Activated CD8-positive, alpha-beta T cell treated with anti-CD3 and anti-CD28 coated beads for 36 hours (primary cell): ENCODE measurements around the gene TCF7L1. TPM values are rescaled to one million over a fixed set of nuclear protein-coding genes. Genes with fewer than 3 reads are reported as not detected.

Experiments used
- ATAC-seq: fragments of 200-7000 bp; cut with Tn5 transposase; one replicate; pipeline ENCODE4 v1.10.0; 2021; ENCODE audit warnings: mild to moderate bottlenecking, moderate library complexity
- CTCF ChIA-PET: fragments of 350-600 bp; sonication (Branson Sonifier 250); formaldehyde crosslinking; loops from one replicate; lab custom pipeline; 2021; ENCODE audit warnings: antibody characterized with exemption; lab: Charles Lee
- POLR2A ChIA-PET: fragments of 350-600 bp; sonication (Branson Sonifier 250); formaldehyde crosslinking; loops from one replicate; lab custom pipeline; 2021; ENCODE audit warnings: antibody characterized with exemption; lab: Charles Lee
- DNase-seq: peaks from one replicate; pipeline ENCODE4 v3.0.0-alpha.2; 2020
- H3K27ac Mint-ChIP-seq: one replicate; pipeline ENCODE4 v1.8.0; 2021; ENCODE audit warnings: mild to moderate bottlenecking, mixed read lengths
- H3K27me3 Mint-ChIP-seq: one replicate; pipeline ENCODE4 v1.8.0; 2021; ENCODE audit warnings: mixed read lengths
- H3K36me3 Mint-ChIP-seq: one replicate; pipeline ENCODE4 v1.8.0; 2021; ENCODE audit warnings: low read depth, mixed read lengths
- H3K4me1 Mint-ChIP-seq: one replicate; pipeline ENCODE4 v1.8.0; 2021; ENCODE audit warnings: low read depth, mixed read lengths
- H3K4me3 Mint-ChIP-seq: one replicate; pipeline ENCODE4 v1.8.0; 2021; ENCODE audit warnings: mild to moderate bottlenecking, moderate library complexity, mixed read lengths
- H3K9me3 Mint-ChIP-seq: one replicate; pipeline ENCODE4 v1.8.0; 2021; ENCODE audit warnings: mixed read lengths
- intact Hi-C: fragments of 100-400 bp; cut with micrococcal nuclease; formaldehyde crosslinking; loops from one replicate; pipeline ENCODE4 v1.10.0; 2022
- total RNA-seq, 2 experiments: library from RNA; stranded (reverse); gene quantifications; one replicate each; pipeline ENCODE4 v1.2.3, GENCODE V29; 2021
- TF ChIP-seq, protein P1 (sequence below): fragments of 200-600 bp; IDR thresholded peaks from one replicate; pipeline ENCODE4 v1.8.0; 2022; ENCODE audit warnings: antibody characterized with exemption, mild to moderate bottlenecking

TCF7L1 gene
- total RNA-seq, 2 experiments from 2014 or later: not detected

DNA sequence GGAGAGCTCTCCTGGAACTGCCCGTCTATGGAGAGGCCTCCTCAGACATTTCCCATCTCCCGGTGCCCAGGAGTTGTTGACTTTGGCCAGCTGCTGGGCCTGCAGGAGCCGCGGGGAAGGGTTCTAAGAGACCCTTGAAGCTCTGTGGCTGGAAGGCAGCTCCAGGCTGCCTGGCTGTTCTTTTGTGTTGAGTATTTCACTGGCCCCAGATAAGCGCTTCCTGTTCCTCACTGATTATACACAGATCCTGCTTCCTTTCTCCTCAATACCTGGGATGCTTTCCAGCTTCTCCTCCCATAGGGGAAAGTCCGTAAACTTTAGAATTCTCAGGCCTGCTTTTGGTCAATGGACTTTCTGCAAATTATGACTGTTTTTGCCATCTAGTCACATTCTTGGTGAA, 136.8 kb downstream of the TCF7L1 start:
- Mint-ChIP-seq H3K9me3 (no peaks in the 10 kb centered on the region), H3K4me3 (no peak overlapping the region), H3K4me1 (no peaks in the 10 kb centered on the region), H3K27me3 (no peaks in the 10 kb centered on the region), H3K27ac (no peak overlapping the region), H3K36me3 (no peaks in the 10 kb centered on the region)
- CTCF ChIA-PET: interaction anchor here (1.4 to 12.3 kb wide), 4 partner anchors 16 to 204 kb away, joined by 3 to 136 read pairs (median 34); no protein-coding TSS in a partner anchor
- TF ChIP-seq, protein P1, sequence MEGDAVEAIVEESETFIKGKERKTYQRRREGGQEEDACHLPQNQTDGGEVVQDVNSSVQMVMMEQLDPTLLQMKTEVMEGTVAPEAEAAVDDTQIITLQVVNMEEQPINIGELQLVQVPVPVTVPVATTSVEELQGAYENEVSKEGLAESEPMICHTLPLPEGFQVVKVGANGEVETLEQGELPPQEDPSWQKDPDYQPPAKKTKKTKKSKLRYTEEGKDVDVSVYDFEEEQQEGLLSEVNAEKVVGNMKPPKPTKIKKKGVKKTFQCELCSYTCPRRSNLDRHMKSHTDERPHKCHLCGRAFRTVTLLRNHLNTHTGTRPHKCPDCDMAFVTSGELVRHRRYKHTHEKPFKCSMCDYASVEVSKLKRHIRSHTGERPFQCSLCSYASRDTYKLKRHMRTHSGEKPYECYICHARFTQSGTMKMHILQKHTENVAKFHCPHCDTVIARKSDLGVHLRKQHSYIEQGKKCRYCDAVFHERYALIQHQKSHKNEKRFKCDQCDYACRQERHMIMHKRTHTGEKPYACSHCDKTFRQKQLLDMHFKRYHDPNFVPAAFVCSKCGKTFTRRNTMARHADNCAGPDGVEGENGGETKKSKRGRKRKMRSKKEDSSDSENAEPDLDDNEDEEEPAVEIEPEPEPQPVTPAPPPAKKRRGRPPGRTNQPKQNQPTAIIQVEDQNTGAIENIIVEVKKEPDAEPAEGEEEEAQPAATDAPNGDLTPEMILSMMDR: no peak
- ATAC-seq: no peak
- POLR2A ChIA-PET: no interaction called here
- intact Hi-C loops: no loop called here
- no peak for DNase-seq

- TF ChIP-seq, protein P1: no peak
- H3K27ac Mint-ChIP-seq: no peak overlapping the region
- DNase-seq (no peak), ATAC-seq (no peak)
- H3K27me3 Mint-ChIP-seq: no peaks in the 10 kb centered on the region
- no peaks in the 10 kb centered on the region for H3K9me3 Mint-ChIP-seq
- POLR2A ChIA-PET: no interaction called here
- no peaks in the 10 kb centered on the region for H3K4me1 Mint-ChIP-seq
- intact Hi-C loops: no loop called here
- CTCF ChIA-PET: interaction anchor here (1.0 to 12.3 kb wide), 3 partner anchors 13 to 37 kb away, joined by 3 to 136 read pairs (median 64); no protein-coding TSS in a partner anchor
- no peak overlapping the region for H3K4me3 Mint-ChIP-seq
- no peaks in the 10 kb centered on the region for H3K36me3 Mint-ChIP-seq
Measured at GRCh38 chr2:85272357-85272756, 139.2 kb downstream of the TCF7L1 start.

DNA sequence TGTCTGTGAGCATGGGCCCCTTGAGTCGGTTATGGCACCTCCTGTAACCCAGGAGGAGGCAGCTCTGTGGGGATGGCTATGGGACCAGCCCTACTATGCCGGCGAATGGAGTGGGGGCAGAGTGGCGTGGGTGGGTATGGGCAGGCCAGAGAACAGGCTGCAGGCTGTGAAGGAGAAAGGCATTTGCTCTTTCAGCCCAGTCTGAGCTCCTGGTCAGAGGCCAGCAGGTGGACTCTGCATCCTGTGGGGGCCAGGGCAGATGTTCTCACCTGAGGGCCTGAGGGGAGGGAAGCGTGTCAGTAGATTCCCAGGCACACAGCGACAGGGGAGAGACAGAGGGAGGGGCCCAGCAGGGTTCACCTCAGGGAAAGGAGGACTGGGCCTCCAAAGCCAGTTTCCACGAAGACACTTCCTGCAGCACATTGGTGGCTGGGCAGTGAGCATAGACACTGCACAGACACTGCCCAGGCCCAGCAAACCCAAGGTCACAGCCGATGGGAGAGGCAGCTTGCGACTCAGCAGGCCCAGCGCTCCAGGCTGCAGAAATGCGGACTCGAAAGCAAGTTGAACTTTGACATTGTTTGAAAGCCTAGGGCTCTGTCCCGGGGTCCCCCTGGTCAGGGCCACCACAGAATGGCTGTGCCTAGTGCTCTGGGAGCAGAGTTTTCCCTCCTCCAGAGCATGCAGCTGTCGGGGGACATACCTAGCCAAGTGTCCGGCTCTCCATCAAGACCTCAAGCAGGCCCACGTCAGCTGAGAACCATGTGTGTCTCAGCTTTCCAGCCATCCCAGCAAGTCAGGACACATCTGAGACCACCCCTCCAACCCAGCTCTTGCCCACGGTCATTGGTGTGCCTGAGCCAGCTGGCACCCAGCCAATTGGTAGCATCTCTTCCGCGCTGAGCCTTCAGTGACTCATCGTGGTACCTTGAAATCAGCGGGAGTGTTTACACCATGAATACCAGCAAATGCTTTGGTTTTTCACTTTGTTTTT, 140.8 kb downstream of the TCF7L1 start:
- Mint-ChIP-seq H3K4me3 (no peak overlapping the region), H3K36me3 (no peaks in the 10 kb centered on the region), H3K9me3 (no peaks in the 10 kb centered on the region), H3K4me1 (no peaks in the 10 kb centered on the region), H3K27ac (no peak overlapping the region), H3K27me3 (no peaks in the 10 kb centered on the region)
- intact Hi-C loops: no loop called here
- ChIA-PET CTCF (interaction anchor here (1.4 to 12.3 kb wide), 3 partner anchors 8 to 24 kb away, joined by 4 to 136 read pairs (median 64); no protein-coding TSS in a partner anchor), POLR2A (no interaction called here)
- DNase-seq: peak; percentile 11
- TF ChIP-seq, protein P1: no peak
- ATAC-seq: no peak

DNA sequence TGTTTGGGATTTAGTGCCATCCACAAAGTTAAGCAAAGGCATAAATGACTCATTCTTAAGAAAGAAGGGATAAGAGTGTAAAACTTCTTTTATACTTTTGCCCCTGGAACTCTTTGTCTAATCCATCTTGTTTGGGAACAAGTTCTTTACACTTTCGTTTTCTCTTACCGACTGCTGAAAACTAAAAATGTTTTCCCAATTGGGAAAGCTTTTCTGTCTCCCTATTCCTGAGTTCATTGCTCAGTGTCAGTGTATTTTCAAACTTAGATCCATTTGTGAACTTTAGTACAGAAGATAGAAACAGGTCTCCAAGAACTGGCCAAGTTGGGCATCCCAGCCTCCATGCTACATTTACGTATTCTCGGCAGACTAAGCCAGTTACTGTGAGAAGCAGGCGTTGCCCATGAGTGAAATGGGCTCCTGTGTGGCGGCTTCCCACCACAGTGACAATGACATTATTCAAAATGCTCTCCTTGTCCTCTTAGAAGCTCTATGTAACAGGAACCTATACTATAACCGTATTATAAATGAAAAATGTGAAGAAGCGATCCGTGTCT, 142.9 kb downstream of the TCF7L1 start:
- ATAC-seq: no peak

More for the DNA sequence above, 142.9 kb downstream of the TCF7L1 start:
- TF ChIP-seq, protein P1: no peak
- ChIA-PET CTCF (interaction anchor here (1.8 to 9.2 kb wide), 2 partner anchors 10 to 24 kb away, joined by 7 to 64 read pairs; no protein-coding TSS in a partner anchor), POLR2A (no interaction called here)
- no peak for DNase-seq
- intact Hi-C loops: no loop called here
- Mint-ChIP-seq H3K4me1 (no peaks in the 10 kb centered on the region), H3K4me3 (no peak overlapping the region), H3K9me3 (no peaks in the 10 kb centered on the region), H3K27ac (no peak overlapping the region), H3K27me3 (no peaks in the 10 kb centered on the region), H3K36me3 (no peaks in the 10 kb centered on the region)
